ENCODE data around the gene TNIP1. TPM values are rescaled to one million over a fixed set of nuclear protein-coding genes. Genes with fewer than 3 reads are reported as not detected.

TNIP1 gene
- total RNA-seq, 4 donors from 2014 or later, result 63.9 to 296 (median 223) TPM

- Histone ChIP-seq H3K27me3 (no peaks in the 10 kb centered on the region), H3K9me3 (no peaks in the 10 kb centered on the region), H3K36me3 (peaks cover 0 to 12% (median 5%) of the 10 kb centered on the region in 4 donors), H3K4me3 (no peak overlapping the region), H3K27ac (peak overlapping the region in 1 of 4 donors; percentile 48), H3K4me1 (peaks cover 0 to 12% (median 0%) of the 10 kb centered on the region in 4 donors)
- TF ChIP-seq POLR2A (IDR thresholded peaks at IDR 0.05), result no peak
- no peak for TF ChIP-seq CTCF (IDR thresholded peaks at IDR 0.05)
- no peak for TF ChIP-seq EP300 (IDR thresholded peaks at IDR 0.05; ENCODE audit: low read depth)
- no peak for TF ChIP-seq POLR2AphosphoS5 (IDR thresholded peaks at IDR 0.05)
- in situ Hi-C loops (cut with MboI; ENCODE audit: low pct_ligation_motif_present in 1 of 4, low pct_unique_long_range_greater_than_20kb in 1 of 4, low sequenced_read_pairs in 3 of 4) (loop anchor here in 2 of 4 donors (5.0 kb wide), 1 partner anchor 39 kb away; no protein-coding TSS in a partner anchor), intact Hi-C loops (cut with DNase I; ENCODE audit: low total_unique reads) (no loop called here)
- no peak for DNase-seq
- WGBS, 2 donors (ENCODE audit: low coverage in 1 of 2), result 90% methylated on average over 14 of the region's 14 CpGs; no CpG with 5 or more reads in 1 of the 2 donors
Measured at GRCh38 chr5:151122828-151123227, 42.0 kb upstream of the TNIP1 start.

GRCh38 chr5:151121665-151122064 is 40.8 kb upstream of the TNIP1 start:
- DNase-seq, result no peak
- peaks cover 0 to 16% (median 5%) of the 10 kb centered on the region in 4 donors for H3K36me3 ChIP-seq
- TF ChIP-seq EP300 (IDR thresholded peaks at IDR 0.05; ENCODE audit: low read depth), result no peak
- TF ChIP-seq POLR2AphosphoS5 (IDR thresholded peaks at IDR 0.05), result no peak
- TF ChIP-seq POLR2A (IDR thresholded peaks at IDR 0.05), result no peak
- no peak for TF ChIP-seq CTCF (IDR thresholded peaks at IDR 0.05)
- WGBS, 2 donors (ENCODE audit: low coverage in 1 of 2), result 80% methylated on average over 5 of the region's 5 CpGs; no CpG with 5 or more reads in 1 of the 2 donors
- no peak overlapping the region for H3K4me3 ChIP-seq
- no peak overlapping the region for H3K27ac ChIP-seq
- intact Hi-C loops (cut with DNase I; ENCODE audit: low total_unique reads) (no loop called here), in situ Hi-C loops (cut with MboI; ENCODE audit: low pct_ligation_motif_present in 1 of 4, low pct_unique_long_range_greater_than_20kb in 1 of 4, low sequenced_read_pairs in 3 of 4) (loop anchor here in 2 of 4 donors (5.0 kb wide), 1 partner anchor 41 kb away; no protein-coding TSS in a partner anchor)
- H3K9me3 ChIP-seq, result no peaks in the 10 kb centered on the region
- H3K4me1 ChIP-seq, result peaks cover 0 to 12% (median 0%) of the 10 kb centered on the region in 4 donors
- no peaks in the 10 kb centered on the region for H3K27me3 ChIP-seq

GRCh38 chr5:151121095-151121494 is 40.3 kb upstream of the TNIP1 start:
- 95 to 100% methylated on average over 2 of the region's 2 CpGs for WGBS, 2 donors (ENCODE audit: low coverage in 1 of 2)
- Histone ChIP-seq H3K9me3 (no peaks in the 10 kb centered on the region), H3K27me3 (no peaks in the 10 kb centered on the region), H3K36me3 (peaks cover 0 to 16% (median 5%) of the 10 kb centered on the region in 4 donors), H3K4me1 (peaks cover 0 to 6% (median 0%) of the 10 kb centered on the region in 4 donors), H3K4me3 (no peak overlapping the region), H3K27ac (no peak overlapping the region)
- DNase-seq, result no peak
- intact Hi-C loops (cut with DNase I; ENCODE audit: low total_unique reads), result no loop called here
- TF ChIP-seq CTCF (IDR thresholded peaks at IDR 0.05) (no peak), EP300 (IDR thresholded peaks at IDR 0.05; ENCODE audit: low read depth) (no peak), POLR2AphosphoS5 (IDR thresholded peaks at IDR 0.05) (no peak), POLR2A (IDR thresholded peaks at IDR 0.05) (no peak)
- in situ Hi-C loops (cut with MboI; ENCODE audit: low pct_ligation_motif_present in 1 of 4, low pct_unique_long_range_greater_than_20kb in 1 of 4, low sequenced_read_pairs in 3 of 4), result loop anchor here in 2 of 4 donors (5.0 kb wide), 1 partner anchor 41 kb away; no protein-coding TSS in a partner anchor

- Histone ChIP-seq H3K27ac (no peak overlapping the region), H3K9me3 (no peaks in the 10 kb centered on the region), H3K4me3 (no peak overlapping the region), H3K27me3 (no peaks in the 10 kb centered on the region), H3K36me3 (peaks cover 0 to 16% (median 5%) of the 10 kb centered on the region in 4 donors), H3K4me1 (peaks cover 0 to 7% (median 2%) of the 10 kb centered on the region in 4 donors)
- 83 to 92% methylated on average over 1 to 7 of the region's 7 CpGs for WGBS, 2 donors (ENCODE audit: low coverage in 1 of 2)
- DNase-seq, result no peak
- in situ Hi-C loops (cut with MboI; ENCODE audit: low pct_ligation_motif_present in 1 of 4, low pct_unique_long_range_greater_than_20kb in 1 of 4, low sequenced_read_pairs in 3 of 4) (loop anchor here (5.0 to 10.0 kb wide), 2 partner anchors 64 to 67 kb away; no protein-coding TSS in a partner anchor), intact Hi-C loops (cut with DNase I; ENCODE audit: low total_unique reads) (no loop called here)
- TF ChIP-seq EP300 (IDR thresholded peaks at IDR 0.05; ENCODE audit: low read depth) (no peak), POLR2A (IDR thresholded peaks at IDR 0.05) (no peak), POLR2AphosphoS5 (IDR thresholded peaks at IDR 0.05) (no peak), CTCF (IDR thresholded peaks at IDR 0.05) (no peak)
Measured at GRCh38 chr5:151118913-151119575, 38.2 kb upstream of the TNIP1 start.

Measured in transverse colon (tissue), 4 donors.